Heart right ventricle (tissue), 16 donors: ENCODE measurements around the gene GPATCH2L. TPM values are rescaled to one million over a fixed set of nuclear protein-coding genes. Genes with fewer than 3 reads are reported as not detected.

Experiments
- ATAC-seq, 8 donors: fragments of 200-7000 bp; cut with Tn5 transposase; one replicate each; pipeline ENCODE4 v1.9.1; 2020; ENCODE audit warnings: mild to moderate bottlenecking in 8 of 8, moderate library complexity in 8 of 8, moderate number of reproducible peaks in 1 of 8
- DNase-seq, 2 donors: peaks; one replicate each; pipeline ENCODE4 v3.0.0-alpha.2; 2020
- H3K27ac ChIP-seq, 10 donors: fragments of 200-600 bp; sonication (generic) in 2 of 10; one replicate each; pipeline versions ENCODE4 v1.5.0 to v1.8.0; 2020 to 2022; ENCODE audit warnings: mild to moderate bottlenecking in 3 of 10
- H3K27me3 ChIP-seq, 7 donors: fragments of 200-600 bp; one replicate each; pipeline ENCODE4 v1.8.0; 2021 to 2022; ENCODE audit warnings: mild to moderate bottlenecking in 2 of 7
- H3K36me3 ChIP-seq, 9 donors: fragments of 200-600 bp; sonication (generic) in 1 of 9; one replicate each; pipeline versions ENCODE4 v1.5.0 to v1.8.0; 2020 to 2022; ENCODE audit warnings: mild to moderate bottlenecking in 2 of 9
- H3K4me1 ChIP-seq, 9 donors: fragments of 200-600 bp; sonication (generic) in 1 of 9; one replicate each; pipeline versions ENCODE4 v1.5.0 to v1.8.0; 2020 to 2022; ENCODE audit warnings: mild to moderate bottlenecking in 4 of 9
- H3K4me3 ChIP-seq, 10 donors: fragments of 200-600 bp; sonication (generic) in 2 of 10; one replicate each; pipeline versions ENCODE4 v1.5.0 to v1.8.0; 2020 to 2022; ENCODE audit warnings: mild to moderate bottlenecking in 7 of 10, moderate library complexity in 2 of 10
- H3K9me3 ChIP-seq, 11 donors: fragments of 200-600 bp in 10 of 11; sonication (generic) in 2 of 11; one replicate each; pipeline versions ENCODE4 v1.5.0 to v1.8.0; 2013 to 2022; ENCODE audit warnings: mild to moderate bottlenecking in 2 of 11, control low read depth in 1 of 11, moderate library complexity in 1 of 11
- WGBS, 2 donors: extraction: QIAGEN DNeasy Blood & Tissue Kit; methylation state at CpG; one replicate each; pipeline ENCODE4 v1.1.7; 2013; ENCODE audit warnings: inconsistent platforms in 1 of 2; 5-methylcytosine and 5-hydroxymethylcytosine counted together
- intact Hi-C, 10 donors: fragments of 100-400 bp; cut with DNase I; formaldehyde crosslinking; loops; one replicate each; pipeline versions ENCODE4 v1.11.1 to v1.14.2; 2022
- polyA plus RNA-seq, 2 donors: library from polyadenylated mRNA; stranded (reverse); fragments of 200-250 nt; gene quantifications; one replicate each; pipeline ENCODE4 v1.2.3, GENCODE V29; 2013
- total RNA-seq, 10 donors: library from RNA; stranded (reverse); fragmentation: NEBNext Ultra II Directional in 3 of 10; extraction: Animal tissue kit (Norgen Biotek cat#: 25700) in 3 of 10; gene quantifications; one replicate each; pipeline versions ENCODE4 v1.2.1 to v1.2.4, GENCODE V29; 2021 to 2023
- TF ChIP-seq, protein P1 (sequence below), 9 donors: fragments of 200-600 bp; sonication (generic) in 2 of 9; IDR thresholded peaks; one replicate each; pipeline versions ENCODE4 v1.5.0 to v1.8.0; 2021 to 2022; ENCODE audit warnings: antibody characterized with exemption in 9 of 9, mild to moderate bottlenecking in 5 of 9, moderate library complexity in 1 of 9
- donor health status: Arrhythmogenic right ventricular cardiomyopathy.
- donor health status: ischemic (EF 13 %, LVEDD 7.1; RV severe dilation, severe dysfunction).
- donor health status: healthy with polysubstance abuse.
- donor health status: DM: no; HTN: yes; CAD: no.
- donor health status: DM: no; HTN: no; CAD: no.
- donor health status: ischemic (EF 25% LVEDD 6.9; RV normal size, moderate dysfunction).
- donor health status: ischemic (EF 25% LVEDD 5.7; RV mildly dilated, moderate dysfunction).
- donor health status: healthy.
- donor health status: DM: yes; HTN: yes; CAD: no.
- donor health status: Ischemic cardiomyopathy.
- donor health status: ischemic (EF 35%, LVEDD 5.7; RV mildly dilated, moderate dysfunction).
- donor health status: nonischemic (EF 11% LVEDD 7.7; RV severe dilation, severe dysfunction).
- donor health status: DM: yes; HTN: yes; CAD: no.
- donor health status: PGD.
- donor health status: ischemic (EF 29% LVEDD 5.4; RV normal size, mild dysfunction).
- donor health status: nonischemic (EF 23%, LVEDD 6.1; RV moderate dilation, normal function).

GPATCH2L gene
- total and polyA plus RNA-seq, 12 donors = 4.6 to 27.9 (median 24.6) TPM

GRCh38 chr14:76261371-76261811 is 109.7 kb downstream of the GPATCH2L start:
- ATAC-seq = no peak
- DNase-seq = no peak
- intact Hi-C loops = loop anchor here in 1 of 10 donors (10.0 kb wide), 1 partner anchor 97 kb away; no protein-coding TSS in a partner anchor
- H3K4me1 ChIP-seq = peaks cover 0 to 9% (median 0%) of the 10 kb centered on the region in 9 donors
- TF ChIP-seq, protein P1, sequence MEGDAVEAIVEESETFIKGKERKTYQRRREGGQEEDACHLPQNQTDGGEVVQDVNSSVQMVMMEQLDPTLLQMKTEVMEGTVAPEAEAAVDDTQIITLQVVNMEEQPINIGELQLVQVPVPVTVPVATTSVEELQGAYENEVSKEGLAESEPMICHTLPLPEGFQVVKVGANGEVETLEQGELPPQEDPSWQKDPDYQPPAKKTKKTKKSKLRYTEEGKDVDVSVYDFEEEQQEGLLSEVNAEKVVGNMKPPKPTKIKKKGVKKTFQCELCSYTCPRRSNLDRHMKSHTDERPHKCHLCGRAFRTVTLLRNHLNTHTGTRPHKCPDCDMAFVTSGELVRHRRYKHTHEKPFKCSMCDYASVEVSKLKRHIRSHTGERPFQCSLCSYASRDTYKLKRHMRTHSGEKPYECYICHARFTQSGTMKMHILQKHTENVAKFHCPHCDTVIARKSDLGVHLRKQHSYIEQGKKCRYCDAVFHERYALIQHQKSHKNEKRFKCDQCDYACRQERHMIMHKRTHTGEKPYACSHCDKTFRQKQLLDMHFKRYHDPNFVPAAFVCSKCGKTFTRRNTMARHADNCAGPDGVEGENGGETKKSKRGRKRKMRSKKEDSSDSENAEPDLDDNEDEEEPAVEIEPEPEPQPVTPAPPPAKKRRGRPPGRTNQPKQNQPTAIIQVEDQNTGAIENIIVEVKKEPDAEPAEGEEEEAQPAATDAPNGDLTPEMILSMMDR (IDR thresholded peaks at IDR 0.05) = no peak
- no peak overlapping the region for H3K4me3 ChIP-seq
- no peaks in the 10 kb centered on the region for H3K27me3 ChIP-seq
- no peaks in the 10 kb centered on the region for H3K36me3 ChIP-seq
- H3K27ac ChIP-seq = no peak overlapping the region
- H3K9me3 ChIP-seq = no peaks in the 10 kb centered on the region
- WGBS, 2 donors = 41 to 44% methylated on average over 6 of the region's 6 CpGs

DNA sequence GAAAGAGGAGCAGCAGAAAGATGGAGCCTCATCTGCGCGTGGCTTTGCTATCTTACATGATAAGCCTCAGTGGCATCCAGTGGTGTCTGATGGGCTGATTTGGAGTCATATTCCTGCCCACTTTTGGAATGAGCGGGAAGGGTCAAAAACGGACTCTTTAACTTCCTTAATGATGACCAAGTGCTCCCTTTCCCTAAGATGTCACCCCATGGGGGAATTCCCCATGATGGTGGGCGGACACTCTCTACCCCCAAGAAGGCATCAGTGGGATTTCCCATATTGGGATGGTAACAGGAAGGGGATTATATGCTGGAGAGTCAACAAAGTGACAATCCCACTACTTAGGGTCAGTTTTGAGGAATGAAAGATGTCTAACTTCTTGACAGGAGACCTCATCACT is 110.9 kb downstream of the GPATCH2L start:
- Histone ChIP-seq H3K9me3 (no peaks in the 10 kb centered on the region), H3K36me3 (no peaks in the 10 kb centered on the region), H3K4me3 (no peak overlapping the region), H3K4me1 (peaks cover 0 to 7% (median 5%) of the 10 kb centered on the region in 9 donors), H3K27ac (no peak overlapping the region), H3K27me3 (no peaks in the 10 kb centered on the region)
- intact Hi-C loops = loop anchor here in 1 of 10 donors (10.0 kb wide), 1 partner anchor 98 kb away; no protein-coding TSS in a partner anchor
- WGBS, 2 donors = 85 to 91% methylated on average over 5 of the region's 5 CpGs
- TF ChIP-seq, protein P1 (IDR thresholded peaks at IDR 0.05) = no peak
- ATAC-seq (no peak), DNase-seq (no peak)

Other genes starting within 250 kb of the GPATCH2L start
- gene TGFB3, start 169.9 kb upstream of the GPATCH2L start, total RNA-seq = 10 to 100 TPM; 14.0 to 37.8 (median 24.3) TPM
- gene TGFB3, start 169.9 kb upstream of the GPATCH2L start, polyA plus RNA-seq = 10 to 100 TPM in 1 of 2 donors, 1 to 10 TPM in 1; 9.9 to 10.2 TPM
- 10 to 100 TPM; 19.7 to 43.8 (median 27.6) TPM for gene IFT43, start 166.2 kb upstream of the GPATCH2L start, total RNA-seq
- 10 to 100 TPM; 34.7 to 57.1 TPM for gene IFT43, start 166.2 kb upstream of the GPATCH2L start, polyA plus RNA-seq
- 10 to 100 TPM in 2 of 10 donors, 1 to 10 TPM in 8; 2.5 to 13.4 (median 7.4) TPM for gene ESRRB, start 224.2 kb downstream of the GPATCH2L start, total RNA-seq
- gene ESRRB, start 224.2 kb downstream of the GPATCH2L start, polyA plus RNA-seq = 1 to 10 TPM; 2.5 to 5.9 TPM